GM12878 (cell line): Measurements from ENCODE around the gene AFF2.

Source experiments
- CEBPB ChIP-seq, 2 experiments: fragments of 150-350 bp in 1 of 2; IDR thresholded peaks; 2 replicates each; pipeline ENCODE4 v1.6.1; 2012 to 2014; ENCODE audit warnings: low read depth in 2 of 2, low read length in 2 of 2, borderline replicate concordance in 1 of 2, inconsistent platforms in 1 of 2
- CTCF ChIP-seq, 3 experiments: IDR thresholded peaks in 2 of 3; conservative IDR thresholded peaks in 1 of 3; 2 replicates each; pipeline ENCODE4 v1.5.1; 2011; ENCODE audit warnings: low read depth in 3 of 3, low read length in 3 of 3, mild to moderate bottlenecking in 3 of 3, control low read depth in 2 of 3, moderate library complexity in 2 of 3, inconsistent platforms in 1 of 3, mixed read lengths in 1 of 3; ENCODE audit not compliant: control insufficient read depth in 2 of 3, insufficient read depth in 1 of 3; ENCODE audit errors: extremely low read depth in 1 of 3
- HDGF ChIP-seq: fragments of 450-650 bp; IDR thresholded peaks from 2 replicates; pipeline ENCODE4 v1.6.1; 2016; ENCODE audit warnings: antibody characterized with exemption
- NRF1 ChIP-seq: conservative IDR thresholded peaks from 2 replicates; pipeline ENCODE4 v1.6.1; 2011; ENCODE audit warnings: mild to moderate bottlenecking, low read depth, low read length, improper control_type of control experiment
- RAD21 ChIP-seq: IDR thresholded peaks from 2 replicates; pipeline ENCODE4 v1.6.1; 2011; ENCODE audit warnings: mild to moderate bottlenecking, low read depth, low read length, moderate library complexity; ENCODE audit not compliant: insufficient read depth
- TARDBP ChIP-seq: IDR thresholded peaks from 2 replicates; pipeline ENCODE4 v1.6.1; 2016; ENCODE audit warnings: borderline replicate concordance
- TCF12 ChIP-seq: IDR thresholded peaks from 2 replicates; pipeline ENCODE4 v1.6.1; 2011; ENCODE audit warnings: low read depth, mild to moderate bottlenecking, low read length
- USF2 ChIP-seq: IDR thresholded peaks from 2 replicates; pipeline ENCODE4 v1.6.1; 2011; ENCODE audit warnings: low read depth, low read length, improper control_type of control experiment, borderline replicate concordance
- ZBTB4 ChIP-seq: fragments of 450-650 bp; formaldehyde crosslinking; IDR thresholded peaks from 2 replicates; pipeline ENCODE4 v1.4.0; 2022; ENCODE audit warnings: mild to moderate bottlenecking, moderate library complexity
- ZNF274 ChIP-seq: IDR thresholded peaks from one replicate; pipeline ENCODE4 v1.8.0; 2011; ENCODE audit not compliant: insufficient read length, insufficient read depth
- ZSCAN29 ChIP-seq: fragments of 450-650 bp; IDR thresholded peaks from 2 replicates; pipeline ENCODE4 v1.6.1; 2017; ENCODE audit warnings: mild to moderate bottlenecking, moderate library complexity

GRCh38 chrX:148562846-148563245, 62.4 kb downstream of the AFF2 start:
- TF ChIP-seq ZBTB4 (CRISPR knock-in tag) (no peak), TARDBP (no peak), TCF12 (no peak), USF2 (no peak), ZSCAN29 (no peak), CEBPB (IDR thresholded peaks at IDR 0.05; ENCODE audit: borderline replicate concordance in 1 of 2, low read depth in 2 of 2, low read length in 2 of 2) (no peak), CTCF (IDR thresholded peaks at IDR 0.05 in 2 of 3, conservative IDR thresholded peaks at IDR 0.05 in 1 of 3; ENCODE audit: control insufficient read depth in 2 of 3, extremely low read depth in 1 of 3, insufficient read depth in 1 of 3, low read depth in 3 of 3, low read length in 3 of 3) (no peak), ZNF274 (no peak), RAD21 (no peak), NRF1 (no peak), HDGF (no peak)
